Measurements from ENCODE around the gene SDR42E2.

- TF ChIP-seq CTCF (IDR thresholded peaks at IDR 0.05) (no peak), POLR2A (IDR thresholded peaks at IDR 0.05) (no peak), POLR2AphosphoS5 (IDR thresholded peaks at IDR 0.05) (no peak)
Observed at GRCh38 chr16:22222998-22223397, 60.7 kb downstream of the SDR42E2 start.
